Measurements from ENCODE around the gene SELENON.
A peak's percentile ranks its signal among the peaks of the same experiment; 100 is the strongest.

Gene SELENON

GRCh38 chr1:25813734-25814471, 13.9 kb downstream of the SELENON start:
- Histone ChIP-seq H3K4me1 (peaks cover 5% of the 10 kb centered on the region), H3K36me3 (replicated peaks) (peaks cover 29% of the 10 kb centered on the region), H3K9me3 (no peaks in the 10 kb centered on the region), H3K27me3 (ENCODE audit: low read depth) (no peaks in the 10 kb centered on the region), H3K4me3 (no peak overlapping the region)
- DNase-seq (ENCODE audit: low spot score in 2 of 2): no peak
- in situ Hi-C loops (cut with MboI; ENCODE audit: low sequenced_read_pairs): loop anchor here (10.0 to 25.0 kb wide), 2 partner anchors 402 to 569 kb away; partner anchors contain the start of genes RHCE and RSRP1

DNA sequence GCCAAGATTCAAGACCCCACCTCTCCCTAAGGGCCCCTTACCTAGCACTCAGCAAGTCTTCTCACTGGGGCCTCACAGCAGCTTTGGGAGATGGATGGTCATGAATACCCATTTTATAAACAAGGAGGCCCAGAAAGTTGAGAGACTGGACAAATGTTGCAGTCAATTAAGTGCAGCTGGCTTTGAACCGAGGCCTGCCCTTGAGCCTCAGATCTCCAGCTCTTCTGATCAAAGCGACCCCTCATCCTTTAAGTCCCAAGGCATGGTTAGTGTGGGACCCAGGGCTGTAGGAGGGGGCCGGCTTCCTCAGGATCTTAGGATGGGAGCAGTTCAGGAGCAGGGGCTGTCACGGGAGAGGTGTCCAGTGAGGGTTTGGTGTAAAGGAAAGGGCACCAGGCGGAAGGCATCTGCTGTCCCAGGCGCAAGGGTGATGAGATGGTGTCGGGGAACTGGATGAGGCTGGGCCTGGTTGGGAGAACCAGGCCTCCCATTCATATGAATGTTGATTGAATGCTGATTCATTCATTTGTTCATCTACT, 14.6 kb downstream of the SELENON start:
- Histone ChIP-seq H3K36me3 (replicated peaks) (peaks cover 23% of the 10 kb centered on the region), H3K9me3 (no peaks in the 10 kb centered on the region), H3K4me1 (peaks cover 7% of the 10 kb centered on the region), H3K27me3 (ENCODE audit: low read depth) (no peaks in the 10 kb centered on the region), H3K4me3 (no peak overlapping the region)
- in situ Hi-C loops (cut with MboI; ENCODE audit: low sequenced_read_pairs): loop anchor here (10.0 to 25.0 kb wide), 2 partner anchors 402 to 570 kb away; partner anchors contain the start of genes RHCE and RSRP1
- DNase-seq (ENCODE audit: low spot score in 2 of 2): no peak

GRCh38 chr1:25815208-25816111, 15.5 kb downstream of the SELENON start:
- in situ Hi-C loops (cut with MboI; ENCODE audit: low sequenced_read_pairs): loop anchor here (10.0 to 25.0 kb wide), 2 partner anchors 403 to 571 kb away; partner anchors contain the start of genes RHCE and RSRP1
- Histone ChIP-seq H3K4me3 (no peak overlapping the region), H3K9me3 (no peaks in the 10 kb centered on the region), H3K4me1 (peaks cover 7% of the 10 kb centered on the region), H3K27me3 (ENCODE audit: low read depth) (no peaks in the 10 kb centered on the region), H3K36me3 (replicated peaks) (peaks cover 15% of the 10 kb centered on the region)
- no peak for DNase-seq (ENCODE audit: low spot score in 2 of 2)

DNA sequence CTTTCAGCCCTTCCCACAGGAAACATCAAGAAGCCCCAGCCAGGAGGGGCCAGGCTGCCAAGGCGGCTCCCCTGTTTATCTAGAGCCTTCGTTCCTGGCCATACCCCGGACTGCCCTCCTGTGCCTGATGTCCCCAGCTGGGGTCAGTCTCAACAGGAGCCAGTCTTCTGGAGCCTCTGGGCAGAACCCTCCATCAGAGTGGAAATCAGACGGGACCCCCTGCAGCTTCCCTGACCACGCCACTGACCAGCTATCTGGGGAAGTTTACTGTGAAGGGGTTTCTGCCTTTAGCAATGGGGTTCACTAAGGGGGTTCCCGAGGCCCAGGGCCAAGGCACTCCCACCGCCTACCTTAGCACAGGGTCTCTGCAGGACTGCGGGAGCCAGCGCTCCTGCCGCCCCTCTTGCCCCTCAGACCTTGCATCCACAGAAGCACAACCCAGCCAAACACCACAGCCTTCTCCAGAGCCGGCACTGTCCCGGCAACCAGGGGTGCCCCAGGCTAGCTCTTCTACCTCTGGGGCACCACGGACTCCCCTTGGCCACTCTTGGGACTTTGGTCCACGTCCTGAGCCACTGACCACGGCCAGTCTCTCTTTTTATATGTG, 16.2 kb downstream of the SELENON start:
- in situ Hi-C loops (cut with MboI; ENCODE audit: low sequenced_read_pairs): loop anchor here (10.0 to 25.0 kb wide), 2 partner anchors 404 to 571 kb away; partner anchors contain the start of genes RHCE and RSRP1
- H3K4me1 ChIP-seq: peaks cover 11% of the 10 kb centered on the region
- no peak for DNase-seq (ENCODE audit: low spot score in 2 of 2)
- no peaks in the 10 kb centered on the region for H3K27me3 ChIP-seq (ENCODE audit: low read depth)
- H3K4me3 ChIP-seq: no peak overlapping the region
- no peaks in the 10 kb centered on the region for H3K9me3 ChIP-seq
- peaks cover 12% of the 10 kb centered on the region for H3K36me3 ChIP-seq (replicated peaks)

DNA sequence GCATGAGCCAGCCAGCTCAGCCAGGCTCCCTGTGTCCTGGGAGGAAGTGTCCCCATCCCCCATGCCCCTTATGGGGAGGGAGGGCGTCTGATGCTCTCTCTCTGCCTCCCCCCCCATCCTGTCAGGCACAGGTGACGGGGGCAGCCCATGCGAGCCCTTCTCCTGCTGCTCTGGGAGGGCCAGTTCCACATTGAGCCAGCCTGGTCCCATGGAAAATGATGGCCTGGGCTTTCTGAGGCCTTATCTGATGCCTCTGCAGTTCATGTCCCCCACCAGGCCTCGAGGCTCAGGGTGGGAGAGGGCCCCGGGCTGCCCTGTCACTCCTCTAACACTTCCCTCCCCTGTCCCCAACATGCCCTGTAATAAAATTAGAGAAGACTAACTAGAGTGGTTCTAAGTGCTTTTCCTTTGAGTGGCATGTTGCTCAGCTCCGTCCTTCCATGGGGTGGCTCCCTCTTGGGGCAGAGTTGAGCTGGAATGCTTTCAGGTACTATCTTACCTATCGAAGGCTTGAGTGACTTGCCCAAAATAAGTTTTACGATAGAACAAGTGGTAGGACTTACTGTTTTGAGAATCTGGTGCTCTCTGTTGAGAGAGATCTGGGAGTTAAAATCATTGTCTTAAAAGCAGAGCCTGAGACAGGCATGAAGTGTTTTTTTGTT, 18.0 kb downstream of the SELENON start:
- Histone ChIP-seq H3K27me3 (ENCODE audit: low read depth) (no peaks in the 10 kb centered on the region), H3K36me3 (replicated peaks) (peaks cover 7% of the 10 kb centered on the region), H3K9me3 (no peaks in the 10 kb centered on the region), H3K4me3 (no peak overlapping the region), H3K4me1 (peaks cover 17% of the 10 kb centered on the region)
- in situ Hi-C loops (cut with MboI; ENCODE audit: low sequenced_read_pairs): loop anchor here (10.0 to 25.0 kb wide), 2 partner anchors 406 to 573 kb away; partner anchors contain the start of genes RHCE and RSRP1
- no peak for DNase-seq (ENCODE audit: low spot score in 2 of 2)

DNA sequence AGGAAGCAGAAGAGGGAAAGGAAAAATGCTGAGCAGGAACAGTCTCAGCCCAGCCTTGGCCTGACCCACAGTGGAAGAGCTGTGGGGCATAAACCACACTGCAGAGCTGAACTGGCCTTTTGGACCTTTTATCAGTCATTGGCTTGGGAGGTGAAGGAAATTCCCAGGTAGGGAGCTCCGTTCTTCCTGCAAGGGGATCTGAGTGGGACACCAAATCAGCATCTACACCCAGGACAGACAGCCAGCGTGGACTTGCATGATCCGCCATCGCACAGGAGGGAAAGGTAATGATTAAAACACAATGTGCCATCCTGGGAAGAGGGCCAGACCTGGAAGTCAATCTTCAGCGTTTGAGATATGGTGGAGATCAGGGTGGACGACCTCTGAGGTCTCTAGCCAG, 18.6 kb downstream of the SELENON start:
- H3K4me3 ChIP-seq: peak overlapping the region; percentile 87; the same call in 1 of the 2 replicates
- in situ Hi-C loops (cut with MboI; ENCODE audit: low sequenced_read_pairs): loop anchor here (10.0 to 25.0 kb wide), 2 partner anchors 406 to 574 kb away; partner anchors contain the start of genes RHCE and RSRP1
- H3K4me1 ChIP-seq: peaks cover 17% of the 10 kb centered on the region
- H3K9me3 ChIP-seq: no peaks in the 10 kb centered on the region
- peaks cover 7% of the 10 kb centered on the region for H3K36me3 ChIP-seq (replicated peaks)
- H3K27me3 ChIP-seq (ENCODE audit: low read depth): no peaks in the 10 kb centered on the region
- no peak for DNase-seq (ENCODE audit: low spot score in 2 of 2)

GRCh38 chr1:25819491-25820246, 19.7 kb downstream of the SELENON start, which contains the start of gene MTFR1L:
Gene MTFR1L (plus strand): TSS chr1:25819954. CDS start chr1:25823105, 3,151 bp downstream.
- H3K4me3 ChIP-seq: peak within 1 kb of the TSS; percentile 87
- DNase-seq (ENCODE audit: low spot score in 2 of 2): peak; percentile 75 to 94
- H3K4me1 ChIP-seq: peaks cover 17% of the 10 kb centered on the region
- H3K27me3 ChIP-seq (ENCODE audit: low read depth): no peaks in the 10 kb centered on the region
- H3K9me3 ChIP-seq: no peaks in the 10 kb centered on the region
- H3K36me3 ChIP-seq (replicated peaks): peaks cover 13% of the 10 kb centered on the region
- in situ Hi-C loops (cut with MboI; ENCODE audit: low sequenced_read_pairs): loop anchor here (10.0 to 25.0 kb wide), 2 partner anchors 407 to 575 kb away; partner anchors contain the start of genes RHCE and RSRP1

GRCh38 chr1:25820247-25821111, 20.5 kb downstream of the SELENON start:
- peak; percentile 66 to 75 for DNase-seq (ENCODE audit: low spot score in 2 of 2)
- no peaks in the 10 kb centered on the region for H3K9me3 ChIP-seq
- peaks cover 13% of the 10 kb centered on the region for H3K36me3 ChIP-seq (replicated peaks)
- H3K4me1 ChIP-seq: peaks cover 17% of the 10 kb centered on the region
- peak overlapping the region; percentile 87 for H3K4me3 ChIP-seq
- H3K27me3 ChIP-seq (ENCODE audit: low read depth): no peaks in the 10 kb centered on the region
- in situ Hi-C loops (cut with MboI; ENCODE audit: low sequenced_read_pairs): loop anchor here (25.0 kb wide), 1 partner anchor 408 kb away; the partner anchor contains the start of gene RHCE

DNA sequence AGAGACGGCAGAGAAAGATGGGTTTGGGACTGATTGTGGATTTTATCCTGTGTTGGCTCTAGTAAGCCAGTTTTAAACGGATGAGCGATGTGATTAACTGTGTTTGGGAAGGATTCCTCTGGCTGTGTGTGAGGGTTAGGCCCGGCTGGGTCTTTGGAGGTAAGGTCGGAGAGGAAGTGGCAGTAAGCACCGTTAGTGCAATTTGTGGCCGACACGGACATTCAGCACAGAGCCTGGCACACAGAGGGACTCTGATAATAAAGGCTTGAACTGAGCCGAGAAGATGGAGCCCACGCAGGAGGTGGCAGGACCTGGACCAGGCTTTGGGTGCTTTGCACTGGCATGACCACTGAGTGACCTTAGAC, 21.1 kb downstream of the SELENON start:
- DNase-seq (ENCODE audit: low spot score in 2 of 2): no peak
- H3K9me3 ChIP-seq: no peaks in the 10 kb centered on the region
- peak overlapping the region; percentile 87 for H3K4me3 ChIP-seq
- H3K4me1 ChIP-seq: peaks cover 17% of the 10 kb centered on the region
- H3K36me3 ChIP-seq (replicated peaks): peaks cover 13% of the 10 kb centered on the region
- in situ Hi-C loops (cut with MboI; ENCODE audit: low sequenced_read_pairs): loop anchor here (25.0 kb wide), 1 partner anchor 409 kb away; the partner anchor contains the start of gene RHCE
- H3K27me3 ChIP-seq (ENCODE audit: low read depth): no peaks in the 10 kb centered on the region

DNA sequence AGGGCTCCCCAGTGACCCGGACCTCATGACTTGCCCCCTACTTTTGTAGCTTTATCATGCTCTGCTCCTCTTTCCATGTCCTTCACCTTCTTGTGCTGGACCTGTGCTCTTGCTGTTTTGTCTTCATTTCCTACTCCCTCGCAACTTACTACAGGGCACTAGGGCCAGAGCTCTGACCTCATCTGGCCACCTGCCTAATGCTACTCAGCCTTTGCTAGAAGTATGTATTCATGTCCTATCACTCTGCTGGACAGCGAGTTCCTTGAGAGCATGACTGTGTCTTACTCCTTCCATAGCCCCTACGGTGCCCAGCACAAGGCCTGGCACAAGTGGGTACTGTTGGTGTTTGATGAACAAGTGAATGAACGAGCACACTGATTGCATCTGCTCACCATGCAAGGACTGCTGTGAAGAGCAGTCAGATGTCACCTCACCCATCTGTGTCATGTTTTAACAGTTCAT, 21.7 kb downstream of the SELENON start:
- no peaks in the 10 kb centered on the region for H3K9me3 ChIP-seq
- in situ Hi-C loops (cut with MboI; ENCODE audit: low sequenced_read_pairs): loop anchor here (25.0 kb wide), 1 partner anchor 409 kb away; the partner anchor contains the start of gene RHCE
- peaks cover 17% of the 10 kb centered on the region for H3K4me1 ChIP-seq
- DNase-seq (ENCODE audit: low spot score in 2 of 2): no peak
- no peak overlapping the region for H3K4me3 ChIP-seq
- H3K27me3 ChIP-seq (ENCODE audit: low read depth): no peaks in the 10 kb centered on the region
- peaks cover 17% of the 10 kb centered on the region for H3K36me3 ChIP-seq (replicated peaks)

GRCh38 chr1:25825605-25826004, 25.6 kb downstream of the SELENON start:
- in situ Hi-C loops (cut with MboI; ENCODE audit: low sequenced_read_pairs): no loop called here

More at GRCh38 chr1:25825605-25826004, 25.6 kb downstream of the SELENON start:
- no peaks in the 10 kb centered on the region for H3K27me3 ChIP-seq (ENCODE audit: low read depth)
- H3K36me3 ChIP-seq (replicated peaks): peaks cover 45% of the 10 kb centered on the region
- peaks cover 10% of the 10 kb centered on the region for H3K4me1 ChIP-seq
- H3K9me3 ChIP-seq: no peaks in the 10 kb centered on the region
- no peak overlapping the region for H3K4me3 ChIP-seq
- DNase-seq (ENCODE audit: low spot score in 2 of 2): no peak
